Stimulated activated naive CD8-positive, alpha-beta T cell treated with anti-CD3 and anti-CD28 coated beads, Interleukin-15, amount 100 ng/mL, for 72 hours (primary cell): ENCODE measurements around the gene DOCK2.
A peak's percentile ranks its signal among the peaks of the same experiment; 100 is the strongest.

Source experiments
- ATAC-seq: fragments of 150-1000 bp; cut with Tn5 transposase; 2 replicates; pipeline ENCODE4 v1.10.0; 2021; ENCODE audit warnings: mild to moderate bottlenecking, moderate library complexity
- DNase-seq, 2 donors: peaks; one replicate each; pipeline ENCODE4 v3.0.0; 2021 to 2022
- H3K27ac Mint-ChIP-seq, 2 donors: one replicate each; pipeline ENCODE4 v1.8.0; 2022; ENCODE audit warnings: mild to moderate bottlenecking in 2 of 2, mixed read lengths in 2 of 2, moderate library complexity in 2 of 2
- H3K27me3 Mint-ChIP-seq: one replicate; pipeline ENCODE4 v1.8.0; 2022; ENCODE audit warnings: mixed read lengths
- H3K4me1 Mint-ChIP-seq: one replicate; pipeline ENCODE4 v1.8.0; 2022; ENCODE audit warnings: mild to moderate bottlenecking, mixed read lengths
- H3K4me3 Mint-ChIP-seq, 2 donors: one replicate each; pipeline ENCODE4 v1.8.0; 2022; ENCODE audit warnings: mild to moderate bottlenecking in 2 of 2, mixed read lengths in 2 of 2, moderate library complexity in 1 of 2
- H3K9me3 Mint-ChIP-seq, 2 donors: one replicate each; pipeline ENCODE4 v1.8.0; 2022; ENCODE audit warnings: mixed read lengths in 2 of 2

The DOCK2 gene

GRCh38 chr5:169629847-169630548 is 7.1 kb upstream of the DOCK2 start:
- no peak overlapping the region for H3K4me3 Mint-ChIP-seq

GRCh38 chr5:169631360-169631759 is 5.7 kb upstream of the DOCK2 start:
- ATAC-seq (no peak), DNase-seq (no peak)
- H3K27ac Mint-ChIP-seq, result no peak overlapping the region
- no peak overlapping the region for H3K4me3 Mint-ChIP-seq
- H3K27me3 Mint-ChIP-seq, result peaks cover 9% of the 10 kb centered on the region
- peaks cover 14% of the 10 kb centered on the region for H3K4me1 Mint-ChIP-seq
- H3K9me3 Mint-ChIP-seq, result peaks cover 0 to 7% of the 10 kb centered on the region in 2 donors

More at GRCh38 chr5:169629847-169630548, 7.1 kb upstream of the DOCK2 start:
- H3K9me3 Mint-ChIP-seq, result peaks cover 0 to 7% of the 10 kb centered on the region in 2 donors
- H3K27me3 Mint-ChIP-seq, result peaks cover 14% of the 10 kb centered on the region
- H3K4me1 Mint-ChIP-seq, result peaks cover 8% of the 10 kb centered on the region
- H3K27ac Mint-ChIP-seq, result no peak overlapping the region
- DNase-seq (peak in 1 of 2 donors; percentile 23), ATAC-seq (peak; percentile 86)

GRCh38 chr5:169632946-169633345 is 4.1 kb upstream of the DOCK2 start:
- H3K27me3 Mint-ChIP-seq, result peaks cover 9% of the 10 kb centered on the region
- peaks cover 23% of the 10 kb centered on the region for H3K4me1 Mint-ChIP-seq
- H3K4me3 Mint-ChIP-seq, result no peak overlapping the region
- no peak for DNase-seq
- peaks cover 0 to 7% of the 10 kb centered on the region in 2 donors for H3K9me3 Mint-ChIP-seq
- ATAC-seq, result no peak
- no peak overlapping the region for H3K27ac Mint-ChIP-seq

GRCh38 chr5:169634606-169635005 is 2.5 kb upstream of the DOCK2 start:
- DNase-seq, result no peak

GRCh38 chr5:169635936-169636335 is 1.1 kb upstream of the DOCK2 start:
- Mint-ChIP-seq H3K27me3 (peaks cover 9% of the 10 kb centered on the region), H3K4me1 (peaks cover 46% of the 10 kb centered on the region), H3K27ac (peak overlapping the region in 1 of 2 donors; percentile 52), H3K4me3 (peak overlapping the region; percentile 91 to 94), H3K9me3 (peaks cover 5 to 14% of the 10 kb centered on the region in 2 donors)
- ATAC-seq (no peak), DNase-seq (no peak)

More at GRCh38 chr5:169634606-169635005, 2.5 kb upstream of the DOCK2 start:
- Mint-ChIP-seq H3K27ac (no peak overlapping the region), H3K4me3 (no peak overlapping the region), H3K27me3 (peaks cover 9% of the 10 kb centered on the region), H3K4me1 (peaks cover 40% of the 10 kb centered on the region), H3K9me3 (peaks cover 5 to 14% of the 10 kb centered on the region in 2 donors)
- ATAC-seq, result no peak

GRCh38 chr5:169636477-169637084 is 494 bp upstream of the DOCK2 start:
- no peak for DNase-seq
- peak overlapping the region; percentile 98 to 99 for H3K27ac Mint-ChIP-seq
- ATAC-seq, result no peak
- peaks cover 5 to 14% of the 10 kb centered on the region in 2 donors for H3K9me3 Mint-ChIP-seq
- peak overlapping the region; percentile 91 to 94 for H3K4me3 Mint-ChIP-seq
- H3K4me1 Mint-ChIP-seq, result peaks cover 52% of the 10 kb centered on the region
- peaks cover 7% of the 10 kb centered on the region for H3K27me3 Mint-ChIP-seq

GRCh38 chr5:169637549-169638121 is 560 bp downstream of the DOCK2 start:
- H3K9me3 Mint-ChIP-seq, result peaks cover 5 to 14% of the 10 kb centered on the region in 2 donors
- peak overlapping the region; percentile 98 to 99 for H3K27ac Mint-ChIP-seq
- peak; percentile 87 for ATAC-seq
- H3K4me3 Mint-ChIP-seq, result peak overlapping the region; percentile 91 to 94
- peak; percentile 61 to 82 for DNase-seq
- no peaks in the 10 kb centered on the region for H3K27me3 Mint-ChIP-seq
- H3K4me1 Mint-ChIP-seq, result peaks cover 60% of the 10 kb centered on the region

GRCh38 chr5:169641253-169641652 is 4.2 kb downstream of the DOCK2 start:
- ATAC-seq (no peak), DNase-seq (no peak)
- H3K27me3 Mint-ChIP-seq, result no peaks in the 10 kb centered on the region
- no peak overlapping the region for H3K27ac Mint-ChIP-seq
- H3K9me3 Mint-ChIP-seq, result peaks cover 5 to 7% of the 10 kb centered on the region in 2 donors
- peaks cover 80% of the 10 kb centered on the region for H3K4me1 Mint-ChIP-seq
- no peak overlapping the region for H3K4me3 Mint-ChIP-seq

GRCh38 chr5:169646856-169647255 is 9.8 kb downstream of the DOCK2 start:
- peak overlapping the region in 1 of 2 donors; percentile 2 for H3K27ac Mint-ChIP-seq
- no peaks in the 10 kb centered on the region for H3K27me3 Mint-ChIP-seq
- no peak for DNase-seq
- no peaks in the 10 kb centered on the region for H3K9me3 Mint-ChIP-seq
- peak; percentile 38 for ATAC-seq
- H3K4me1 Mint-ChIP-seq, result peaks cover 87% of the 10 kb centered on the region
- H3K4me3 Mint-ChIP-seq, result peak overlapping the region in 1 of 2 donors; percentile 12

GRCh38 chr5:169647566-169647965 is 10.5 kb downstream of the DOCK2 start:
- no peak for ATAC-seq
- no peaks in the 10 kb centered on the region for H3K27me3 Mint-ChIP-seq
- H3K9me3 Mint-ChIP-seq, result no peaks in the 10 kb centered on the region
- peak overlapping the region in 1 of 2 donors; percentile 2 for H3K27ac Mint-ChIP-seq
- peaks cover 89% of the 10 kb centered on the region for H3K4me1 Mint-ChIP-seq
- peak overlapping the region; percentile 58 to 69 for H3K4me3 Mint-ChIP-seq
- DNase-seq, result no peak

- H3K27ac Mint-ChIP-seq, result peak overlapping the region; percentile 22 to 88
- H3K4me1 Mint-ChIP-seq, result peaks cover 92% of the 10 kb centered on the region
- peak overlapping the region; percentile 37 to 51 for H3K4me3 Mint-ChIP-seq
- H3K9me3 Mint-ChIP-seq, result no peaks in the 10 kb centered on the region
- H3K27me3 Mint-ChIP-seq, result no peaks in the 10 kb centered on the region
- DNase-seq, result no peak
- no peak for ATAC-seq
These were observed 11.7 kb downstream of the DOCK2 start for GRCh38 chr5:169648725-169649310.

GRCh38 chr5:169649486-169649885 is 12.4 kb downstream of the DOCK2 start:
- Mint-ChIP-seq H3K9me3 (no peaks in the 10 kb centered on the region), H3K27me3 (no peaks in the 10 kb centered on the region), H3K4me1 (peaks cover 93% of the 10 kb centered on the region), H3K27ac (peak overlapping the region; percentile 81 to 88), H3K4me3 (peak overlapping the region; percentile 42 to 80)
- DNase-seq (peak in 1 of 2 donors; percentile 43), ATAC-seq (peak; percentile 83)

- peak in 1 of 2 donors; percentile 43 for DNase-seq
- ATAC-seq, result peak; percentile 79
- Mint-ChIP-seq H3K27ac (peak overlapping the region; percentile 96 to 98), H3K4me3 (peak overlapping the region; percentile 77 to 80), H3K9me3 (no peaks in the 10 kb centered on the region), H3K27me3 (no peaks in the 10 kb centered on the region), H3K4me1 (peaks cover 100% of the 10 kb centered on the region)
These were observed 13.7 kb downstream of the DOCK2 start for GRCh38 chr5:169650701-169651331.

- Mint-ChIP-seq H3K4me1 (peaks cover 100% of the 10 kb centered on the region), H3K27me3 (no peaks in the 10 kb centered on the region), H3K9me3 (no peaks in the 10 kb centered on the region), H3K27ac (peak overlapping the region; percentile 96 to 98), H3K4me3 (peak overlapping the region; percentile 77 to 80)
- DNase-seq (no peak), ATAC-seq (no peak)
These were observed 14.5 kb downstream of the DOCK2 start for GRCh38 chr5:169651526-169651925.

- Mint-ChIP-seq H3K4me1 (peaks cover 100% of the 10 kb centered on the region), H3K9me3 (no peaks in the 10 kb centered on the region), H3K27me3 (no peaks in the 10 kb centered on the region), H3K27ac (peak overlapping the region in 1 of 2 donors; percentile 48), H3K4me3 (peak overlapping the region in 1 of 2 donors; percentile 14)
- ATAC-seq (no peak), DNase-seq (no peak)
These were observed 15.0 kb downstream of the DOCK2 start for GRCh38 chr5:169652057-169652456.
